Right lobe of liver (tissue), 4 donors: ENCODE data around the gene GPC6.

Experiments
- POLR2A ChIP-seq: fragments of 450-650 bp; IDR thresholded peaks from one replicate; pipeline ENCODE4 v1.6.1; 2017; ENCODE audit warnings: antibody characterized with exemption, mild to moderate bottlenecking
- TF ChIP-seq, protein P1 (sequence below), 4 donors: fragments of 200-600 bp in 3 of 4; fragments of 450-650 bp in 1 of 4; IDR thresholded peaks; one replicate each; pipeline versions ENCODE4 v1.5.1 to v1.8.0; 2016 to 2022; ENCODE audit warnings: antibody characterized with exemption in 4 of 4, mild to moderate bottlenecking in 2 of 4
- donor health status: DM: no; HTN: no; CAD: no.
- donor health status: DM: no; HTN: no; CAD: no.
- donor health status: DM: no; HTN: yes; CAD: no.

DNA sequence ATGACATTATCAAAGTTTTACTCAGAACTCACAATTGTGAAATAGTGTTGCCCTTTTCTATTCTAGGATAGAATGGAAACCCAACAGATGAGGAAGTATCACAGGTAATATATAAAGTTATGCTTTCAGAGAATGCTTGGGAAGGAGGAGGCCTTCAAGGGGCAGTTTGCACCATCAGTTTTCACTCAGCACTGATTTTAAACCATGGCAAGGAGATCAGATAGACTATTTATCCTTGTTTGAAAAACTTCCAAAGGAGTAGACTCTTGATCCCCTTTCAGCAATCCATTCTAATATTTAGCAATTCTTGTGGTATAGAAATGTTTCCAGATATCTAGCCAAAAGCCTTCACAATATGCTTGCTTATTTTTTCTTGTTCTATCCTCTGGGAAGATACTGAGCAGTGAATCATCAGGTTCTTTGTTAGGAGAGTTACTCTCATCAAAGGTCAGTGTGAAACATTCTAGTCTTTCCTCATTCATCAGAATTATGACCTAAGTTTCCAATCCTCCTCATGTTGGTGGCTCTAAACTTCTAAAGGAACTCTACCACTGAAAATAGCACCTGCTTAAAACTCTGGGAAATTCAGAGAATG, 3.8 kb downstream of the GPC6 start:
- TF ChIP-seq, protein P1, sequence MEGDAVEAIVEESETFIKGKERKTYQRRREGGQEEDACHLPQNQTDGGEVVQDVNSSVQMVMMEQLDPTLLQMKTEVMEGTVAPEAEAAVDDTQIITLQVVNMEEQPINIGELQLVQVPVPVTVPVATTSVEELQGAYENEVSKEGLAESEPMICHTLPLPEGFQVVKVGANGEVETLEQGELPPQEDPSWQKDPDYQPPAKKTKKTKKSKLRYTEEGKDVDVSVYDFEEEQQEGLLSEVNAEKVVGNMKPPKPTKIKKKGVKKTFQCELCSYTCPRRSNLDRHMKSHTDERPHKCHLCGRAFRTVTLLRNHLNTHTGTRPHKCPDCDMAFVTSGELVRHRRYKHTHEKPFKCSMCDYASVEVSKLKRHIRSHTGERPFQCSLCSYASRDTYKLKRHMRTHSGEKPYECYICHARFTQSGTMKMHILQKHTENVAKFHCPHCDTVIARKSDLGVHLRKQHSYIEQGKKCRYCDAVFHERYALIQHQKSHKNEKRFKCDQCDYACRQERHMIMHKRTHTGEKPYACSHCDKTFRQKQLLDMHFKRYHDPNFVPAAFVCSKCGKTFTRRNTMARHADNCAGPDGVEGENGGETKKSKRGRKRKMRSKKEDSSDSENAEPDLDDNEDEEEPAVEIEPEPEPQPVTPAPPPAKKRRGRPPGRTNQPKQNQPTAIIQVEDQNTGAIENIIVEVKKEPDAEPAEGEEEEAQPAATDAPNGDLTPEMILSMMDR (IDR thresholded peaks at IDR 0.05) = no peak
- no peak for TF ChIP-seq POLR2A
